Sigmoid colon (tissue), 7 donors: ENCODE results near the gene PLEKHM1. TPM values are rescaled to one million over a fixed set of nuclear protein-coding genes. Genes with fewer than 3 reads are reported as not detected.

Experiments
- DNase-seq: peaks from one replicate; pipeline ENCODE4 v3.0.0-alpha.2; 2019
- H3K27ac ChIP-seq, 4 donors: fragments of 200-600 bp; sonication (generic); one replicate each; pipeline ENCODE4 v1.5.1; 2016 to 2019; ENCODE audit warnings: mild to moderate bottlenecking in 1 of 4
- H3K27me3 ChIP-seq, 3 donors: fragments of 200-600 bp; sonication (generic); one replicate each; pipeline ENCODE4 v1.5.1; 2019; ENCODE audit warnings: mild to moderate bottlenecking in 1 of 3
- H3K36me3 ChIP-seq, 4 donors: fragments of 200-600 bp; sonication (generic); one replicate each; pipeline ENCODE4 v1.5.1; 2016 to 2019
- H3K4me1 ChIP-seq, 4 donors: fragments of 200-600 bp; sonication (generic); one replicate each; pipeline ENCODE4 v1.5.1; 2017 to 2019
- H3K4me3 ChIP-seq, 4 donors: fragments of 200-600 bp; sonication (generic); one replicate each; pipeline ENCODE4 v1.5.1; 2017 to 2019; ENCODE audit warnings: mild to moderate bottlenecking in 2 of 4, moderate library complexity in 1 of 4
- H3K9me3 ChIP-seq, 4 donors: fragments of 200-600 bp in 3 of 4; sonication (generic) in 3 of 4; one replicate each; pipeline versions ENCODE4 v1.5.1 to v1.6.1; 2013 to 2019
- EP300 ChIP-seq, 4 donors: sonication (generic); formaldehyde crosslinking; IDR thresholded peaks; one replicate each; pipeline ENCODE4 v1.6.1; 2017; ENCODE audit warnings: antibody characterized with exemption in 4 of 4
- POLR2A ChIP-seq, 2 donors: fragments of 450-650 bp; IDR thresholded peaks; one replicate each; pipeline ENCODE4 v1.6.1; 2016; ENCODE audit warnings: antibody characterized with exemption in 2 of 2, mild to moderate bottlenecking in 2 of 2, moderate library complexity in 2 of 2
- POLR2AphosphoS5 ChIP-seq, 4 donors: sonication (generic); formaldehyde crosslinking; IDR thresholded peaks; one replicate each; pipeline ENCODE4 v1.6.1; 2017; ENCODE audit warnings: antibody characterized with exemption in 4 of 4
- WGBS, 2 donors: extraction: QIAGEN DNeasy Blood & Tissue Kit; methylation state at CpG; one replicate each; pipeline ENCODE4 v1.1.7; 2013; 5-methylcytosine and 5-hydroxymethylcytosine counted together
- intact Hi-C: fragments of 100-400 bp; cut with DNase I; formaldehyde crosslinking; loops from one replicate; pipeline ENCODE4 v1.15.1; 2023
- polyA plus RNA-seq, 3 donors: library from polyadenylated mRNA; stranded (reverse); fragments of 200-250 nt; gene quantifications; one replicate each; pipeline ENCODE4 v1.2.3, GENCODE V29; 2013
- total RNA-seq, 4 donors: library from RNA; depleted of rRNA; stranded (reverse); fragments of >200 nt; gene quantifications; one replicate each; pipeline ENCODE4 v1.1.0, GENCODE V29; 2016
- TF ChIP-seq, protein P1 (sequence below), 4 experiments: fragments of 450-650 bp in 3 of 4; fragments of 200-600 bp in 1 of 4; IDR thresholded peaks; one replicate each; pipeline ENCODE4 v1.5.1; 2016 to 2019; ENCODE audit warnings: antibody characterized with exemption in 4 of 4, mild to moderate bottlenecking in 3 of 4, moderate library complexity in 2 of 4
- donor health status: healthy with polysubstance abuse.
- donor health status: Bipolar disorder and iron deficiency.
- donor health status: healthy.

The PLEKHM1 gene
- total and polyA plus RNA-seq, 7 donors: 17.4 to 43.4 (median 26.7) TPM

DNA sequence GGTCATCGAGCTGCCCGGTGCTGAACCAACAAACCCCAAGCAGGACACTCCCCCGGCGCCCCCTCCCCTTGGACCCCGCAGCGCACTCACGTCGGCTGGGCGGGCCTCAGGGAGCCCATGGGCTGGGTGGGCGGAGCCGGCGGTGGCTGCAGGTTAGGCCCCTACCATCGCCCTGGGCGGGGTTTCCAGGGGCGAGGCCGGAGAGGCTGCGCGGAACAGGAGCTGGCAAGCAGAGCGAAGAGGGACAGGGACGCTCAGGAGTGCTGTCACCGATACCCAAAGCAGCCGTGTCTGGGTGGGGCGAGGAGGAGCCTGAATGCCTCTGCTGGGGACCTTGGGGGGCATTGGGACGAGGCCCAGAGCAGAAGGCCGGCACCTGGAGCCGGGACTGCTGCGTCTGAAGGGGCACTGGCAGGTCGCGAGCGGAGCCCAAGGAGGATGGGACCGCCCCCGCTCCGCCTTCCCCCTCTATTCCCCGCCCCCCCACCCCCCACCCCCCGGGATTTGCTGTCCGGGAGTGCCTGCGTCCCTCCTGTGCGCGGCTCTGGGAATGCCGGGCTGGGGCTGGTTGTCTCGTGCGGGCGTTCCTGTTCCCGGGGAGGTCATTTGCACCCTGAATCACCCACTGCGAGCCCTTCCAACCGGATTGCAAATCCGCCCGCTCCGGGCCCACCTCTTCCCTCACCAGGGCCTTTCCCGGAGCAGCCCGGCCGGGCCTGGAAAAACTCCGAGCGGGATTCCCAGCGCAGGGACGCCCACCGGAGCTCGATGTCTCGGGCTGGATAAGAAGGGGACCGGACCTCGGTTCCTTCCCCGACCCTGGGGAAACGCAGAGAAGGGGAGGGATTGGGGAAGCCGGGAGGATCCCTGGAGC lies 58.8 kb downstream of the PLEKHM1 start:
- peaks cover 36 to 67% (median 64%) of the 10 kb centered on the region in 3 donors for H3K27me3 ChIP-seq
- no peaks in the 10 kb centered on the region for H3K9me3 ChIP-seq
- peak overlapping the region; percentile 1 to 48 (median 44) for H3K4me3 ChIP-seq
- DNase-seq: no peak
- H3K36me3 ChIP-seq: peaks cover 2 to 21% (median 9%) of the 10 kb centered on the region in 4 donors
- WGBS, 2 donors: 1% methylated on average over 64 of the region's 64 CpGs
- H3K27ac ChIP-seq: peak overlapping the region; percentile 15 to 74 (median 60)
- no peak for TF ChIP-seq EP300 (IDR thresholded peaks at IDR 0.05)
- TF ChIP-seq POLR2A (IDR thresholded peaks at IDR 0.05): peak in 1 of 2 donors; percentile 49
- TF ChIP-seq POLR2AphosphoS5 (IDR thresholded peaks at IDR 0.05): peak in 1 of 4 donors; percentile 21
- TF ChIP-seq, protein P1, sequence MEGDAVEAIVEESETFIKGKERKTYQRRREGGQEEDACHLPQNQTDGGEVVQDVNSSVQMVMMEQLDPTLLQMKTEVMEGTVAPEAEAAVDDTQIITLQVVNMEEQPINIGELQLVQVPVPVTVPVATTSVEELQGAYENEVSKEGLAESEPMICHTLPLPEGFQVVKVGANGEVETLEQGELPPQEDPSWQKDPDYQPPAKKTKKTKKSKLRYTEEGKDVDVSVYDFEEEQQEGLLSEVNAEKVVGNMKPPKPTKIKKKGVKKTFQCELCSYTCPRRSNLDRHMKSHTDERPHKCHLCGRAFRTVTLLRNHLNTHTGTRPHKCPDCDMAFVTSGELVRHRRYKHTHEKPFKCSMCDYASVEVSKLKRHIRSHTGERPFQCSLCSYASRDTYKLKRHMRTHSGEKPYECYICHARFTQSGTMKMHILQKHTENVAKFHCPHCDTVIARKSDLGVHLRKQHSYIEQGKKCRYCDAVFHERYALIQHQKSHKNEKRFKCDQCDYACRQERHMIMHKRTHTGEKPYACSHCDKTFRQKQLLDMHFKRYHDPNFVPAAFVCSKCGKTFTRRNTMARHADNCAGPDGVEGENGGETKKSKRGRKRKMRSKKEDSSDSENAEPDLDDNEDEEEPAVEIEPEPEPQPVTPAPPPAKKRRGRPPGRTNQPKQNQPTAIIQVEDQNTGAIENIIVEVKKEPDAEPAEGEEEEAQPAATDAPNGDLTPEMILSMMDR (IDR thresholded peaks at IDR 0.05): no peak
- intact Hi-C loops: no loop called here
- peaks cover 0 to 57% (median 54%) of the 10 kb centered on the region in 4 donors for H3K4me1 ChIP-seq

DNA sequence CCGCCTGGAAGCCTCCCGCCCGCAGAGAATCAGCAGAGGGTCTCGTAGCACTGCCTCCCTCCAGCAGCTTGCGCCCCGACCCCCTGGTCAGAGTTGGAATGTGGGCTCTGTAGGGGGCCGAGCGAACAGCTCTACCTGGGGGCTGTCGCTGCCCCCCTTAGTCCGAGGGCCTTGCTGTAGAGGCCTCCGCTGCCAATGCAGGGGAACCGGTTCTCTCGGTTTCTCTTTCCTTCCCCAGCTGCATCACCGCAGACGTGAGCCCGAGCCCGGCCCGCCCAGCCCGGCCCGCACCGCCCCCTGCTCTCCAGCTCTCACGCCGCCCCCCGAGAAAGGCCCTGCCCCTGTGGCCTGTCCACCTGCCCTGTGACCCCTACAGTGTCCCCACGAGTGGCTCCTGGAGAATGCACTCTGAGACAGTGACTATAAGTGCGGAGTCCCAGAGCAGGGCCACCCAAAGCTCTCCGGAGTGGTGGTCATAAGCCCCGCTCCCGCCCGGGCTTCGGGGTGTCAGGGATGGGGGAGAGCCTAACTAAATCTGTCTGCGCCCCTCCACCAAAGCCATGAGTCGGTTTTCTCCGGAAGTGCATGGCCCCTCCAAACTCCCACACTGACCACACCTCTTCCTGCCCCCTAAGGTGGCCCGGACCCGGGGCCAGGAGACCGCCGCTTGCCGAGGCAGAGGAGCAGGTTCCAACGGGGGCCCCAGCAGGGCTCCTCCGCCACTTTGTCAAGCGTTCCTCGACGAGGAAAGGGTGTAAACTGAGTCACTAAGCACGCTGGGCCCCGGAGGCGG lies 59.6 kb downstream of the PLEKHM1 start:
- intact Hi-C loops: no loop called here
- Histone ChIP-seq H3K9me3 (no peaks in the 10 kb centered on the region), H3K27me3 (peaks cover 36 to 67% (median 66%) of the 10 kb centered on the region in 3 donors), H3K36me3 (peaks cover 0 to 13% (median 1%) of the 10 kb centered on the region in 4 donors), H3K27ac (peak overlapping the region in 2 of 4 donors; percentile 18 to 74), H3K4me1 (peaks cover 0 to 57% (median 54%) of the 10 kb centered on the region in 4 donors), H3K4me3 (peak overlapping the region; percentile 1 to 48 (median 44))
- WGBS, 2 donors: 12 to 15% methylated on average over 47 of the region's 47 CpGs
- DNase-seq: no peak
- TF ChIP-seq EP300 (IDR thresholded peaks at IDR 0.05) (no peak), POLR2A (IDR thresholded peaks at IDR 0.05) (no peak), POLR2AphosphoS5 (IDR thresholded peaks at IDR 0.05) (no peak)
- TF ChIP-seq, protein P1 (IDR thresholded peaks at IDR 0.05): no peak

DNA sequence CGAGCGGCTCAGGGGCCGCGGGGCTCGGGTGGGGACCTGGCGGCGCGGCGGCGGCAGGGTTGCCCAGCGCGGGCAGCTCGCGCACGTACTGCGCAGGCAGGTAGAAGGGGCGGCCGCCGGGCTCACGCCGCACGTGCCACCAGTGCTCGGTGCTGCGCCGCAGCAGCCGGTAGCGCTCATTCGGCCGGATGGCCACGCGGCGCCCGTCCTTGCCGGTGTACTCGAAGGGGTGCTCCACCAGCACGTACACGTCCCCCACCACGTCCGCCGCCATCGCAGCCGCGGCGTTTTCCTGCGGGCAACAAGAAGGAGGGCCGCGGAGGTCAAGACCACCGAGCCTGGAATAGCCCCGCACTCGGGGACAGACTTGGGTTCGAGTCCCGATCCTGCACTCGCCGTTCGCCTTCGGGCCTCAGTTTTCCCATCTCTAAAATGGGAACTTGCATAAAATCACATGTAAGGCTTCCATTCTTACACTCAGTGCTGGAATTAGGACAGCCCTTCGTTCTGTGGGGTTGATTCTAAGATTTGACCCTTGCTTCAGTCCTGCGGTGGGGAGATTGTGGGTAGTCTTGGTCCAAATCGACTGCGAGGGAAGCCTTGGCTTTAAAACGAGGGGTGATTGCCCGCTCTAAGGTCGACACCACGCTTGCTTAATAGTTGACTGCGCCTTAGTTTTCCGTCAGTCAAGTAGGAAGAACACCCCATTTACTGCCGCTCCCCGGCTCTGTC lies 60.3 kb downstream of the PLEKHM1 start:
- 76 to 83% methylated on average over 68 of the region's 68 CpGs for WGBS, 2 donors
- peak overlapping the region in 2 of 4 donors; percentile 45 to 48 for H3K4me3 ChIP-seq
- TF ChIP-seq POLR2A (IDR thresholded peaks at IDR 0.05) (no peak), POLR2AphosphoS5 (IDR thresholded peaks at IDR 0.05) (no peak), EP300 (IDR thresholded peaks at IDR 0.05) (no peak)
- TF ChIP-seq, protein P1 (IDR thresholded peaks at IDR 0.05): no peak
- no peak overlapping the region for H3K27ac ChIP-seq
- intact Hi-C loops: no loop called here
- peaks cover 0 to 57% (median 54%) of the 10 kb centered on the region in 4 donors for H3K4me1 ChIP-seq
- H3K36me3 ChIP-seq: peaks cover 0 to 5% (median 0%) of the 10 kb centered on the region in 4 donors
- H3K9me3 ChIP-seq: no peaks in the 10 kb centered on the region
- DNase-seq: no peak
- peaks cover 36 to 71% (median 66%) of the 10 kb centered on the region in 3 donors for H3K27me3 ChIP-seq

DNA sequence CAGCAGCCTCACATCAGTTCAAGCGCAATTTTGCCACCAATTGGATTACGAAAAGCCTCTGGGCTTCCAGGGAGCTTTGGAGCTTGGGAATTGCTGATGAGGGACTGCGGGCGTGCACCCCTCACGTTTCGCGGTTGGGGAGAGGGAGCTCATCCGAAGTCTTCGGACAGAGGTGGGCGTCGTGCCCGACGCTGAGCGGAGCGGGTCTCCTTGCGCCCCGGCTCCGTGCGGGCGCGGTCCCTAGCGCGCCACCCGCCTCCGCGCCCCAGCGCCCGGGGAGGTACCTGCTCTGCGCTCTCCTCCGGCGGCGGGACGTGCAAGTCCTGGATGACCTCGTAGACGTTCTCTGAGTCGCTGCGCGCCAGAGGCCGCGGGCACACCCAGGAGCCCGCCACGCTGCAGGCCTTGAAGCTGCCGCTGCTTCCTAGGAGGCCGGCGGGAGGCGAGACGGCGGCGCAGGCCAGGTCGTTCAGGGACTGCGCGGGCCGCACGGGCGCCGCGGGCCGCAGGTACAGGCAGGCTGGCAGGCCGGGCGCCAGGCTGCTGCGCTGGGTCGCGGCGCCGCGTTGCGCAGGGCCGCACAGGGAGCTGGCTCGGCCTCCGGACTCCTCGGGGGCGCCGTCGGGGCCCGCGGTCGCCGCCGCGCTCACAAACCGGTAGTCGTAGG lies 61.0 kb downstream of the PLEKHM1 start:
- Histone ChIP-seq H3K27me3 (peaks cover 36 to 71% (median 66%) of the 10 kb centered on the region in 3 donors), H3K4me1 (peaks cover 0 to 57% (median 54%) of the 10 kb centered on the region in 4 donors), H3K9me3 (no peaks in the 10 kb centered on the region), H3K27ac (no peak overlapping the region), H3K4me3 (no peak overlapping the region), H3K36me3 (no peaks in the 10 kb centered on the region)
- TF ChIP-seq POLR2AphosphoS5 (IDR thresholded peaks at IDR 0.05) (no peak), EP300 (IDR thresholded peaks at IDR 0.05) (no peak), POLR2A (IDR thresholded peaks at IDR 0.05) (no peak)
- TF ChIP-seq, protein P1 (IDR thresholded peaks at IDR 0.05): no peak
- intact Hi-C loops: no loop called here
- 72 to 88% methylated on average over 82 of the region's 82 CpGs for WGBS, 2 donors
- no peak for DNase-seq
